CD8-positive, alpha-beta memory T cell (primary cell): ENCODE measurements around the gene PIGV. TPM values are rescaled to one million over a fixed set of nuclear protein-coding genes. Genes with fewer than 3 reads are reported as not detected.

Experiments
- CTCF ChIA-PET: fragments of 350-600 bp; sonication (Branson Sonifier 250); formaldehyde crosslinking; loops from one replicate; lab custom pipeline; 2021; ENCODE audit warnings: antibody characterized with exemption; lab: Charles Lee
- POLR2A ChIA-PET: fragments of 350-600 bp; sonication (Branson Sonifier 250); formaldehyde crosslinking; loops from one replicate; lab custom pipeline; 2021; ENCODE audit warnings: antibody characterized with exemption; lab: Charles Lee
- DNase-seq, 5 donors: peaks; one replicate each; pipeline versions ENCODE4 v3.0.0 to v3.0.0-alpha.2; 2020 to 2022; ENCODE audit warnings: mixed read lengths in 1 of 5
- H3K27ac ChIP-seq: one replicate; pipeline ENCODE4 v1.7.0; 2013; ENCODE audit warnings: low read depth, mild to moderate bottlenecking, low read length, moderate library complexity
- H3K27me3 ChIP-seq: 2 replicates; pipeline ENCODE4 v1.7.0; 2013; ENCODE audit warnings: low read length, mild to moderate bottlenecking; ENCODE audit not compliant: insufficient read depth, poor library complexity, severe bottlenecking
- H3K36me3 ChIP-seq: 2 replicates; pipeline ENCODE4 v1.7.0; 2013; ENCODE audit warnings: mild to moderate bottlenecking, low read length, moderate library complexity; ENCODE audit not compliant: insufficient read depth
- H3K4me1 ChIP-seq: 2 replicates; pipeline ENCODE4 v1.7.0; 2013; ENCODE audit warnings: mild to moderate bottlenecking, low read length, moderate library complexity; ENCODE audit not compliant: insufficient read depth
- H3K4me3 ChIP-seq: 2 replicates; pipeline ENCODE4 v1.7.0; 2013; ENCODE audit warnings: mild to moderate bottlenecking, low read length
- H3K9me3 ChIP-seq: 2 replicates; pipeline ENCODE4 v1.7.0; 2013; ENCODE audit warnings: mild to moderate bottlenecking, low read length
- H3K27ac Mint-ChIP-seq, 8 donors: one replicate each; pipeline ENCODE4 v1.8.0; 2020 to 2021; ENCODE audit warnings: mixed read lengths in 8 of 8, mild to moderate bottlenecking in 6 of 8, inconsistent platforms in 3 of 8, moderate library complexity in 3 of 8
- H3K27me3 Mint-ChIP-seq, 2 donors: one replicate each; pipeline ENCODE4 v1.8.0; 2020 to 2021; ENCODE audit warnings: mixed read lengths in 2 of 2, mild to moderate bottlenecking in 1 of 2, moderate library complexity in 1 of 2
- H3K36me3 Mint-ChIP-seq, 3 donors: one replicate each; pipeline ENCODE4 v1.8.0; 2020 to 2021; ENCODE audit warnings: mixed read lengths in 3 of 3, inconsistent platforms in 1 of 3, mild to moderate bottlenecking in 1 of 3
- H3K4me1 Mint-ChIP-seq, 3 donors: one replicate each; pipeline ENCODE4 v1.8.0; 2020 to 2021; ENCODE audit warnings: mixed read lengths in 3 of 3, inconsistent platforms in 1 of 3, mild to moderate bottlenecking in 1 of 3
- H3K4me3 Mint-ChIP-seq, 7 donors: one replicate each; pipeline ENCODE4 v1.8.0; 2020 to 2021; ENCODE audit warnings: mixed read lengths in 7 of 7, mild to moderate bottlenecking in 6 of 7, moderate library complexity in 4 of 7, inconsistent platforms in 2 of 7
- H3K9me3 Mint-ChIP-seq, 5 donors: one replicate each; pipeline ENCODE4 v1.8.0; 2020 to 2022; ENCODE audit warnings: mixed read lengths in 5 of 5, mild to moderate bottlenecking in 3 of 5, moderate library complexity in 2 of 5, inconsistent platforms in 1 of 5
- polyA plus RNA-seq: library from polyadenylated mRNA; unstranded; fragments of 300-500 nt; fragmentation: Illumina TruSeq; gene quantifications from one replicate; pipeline ENCODE4 v1.2.3, GENCODE V29; 2021
- total RNA-seq, 2 experiments: library from RNA; stranded (reverse); gene quantifications; one replicate each; pipeline ENCODE4 v1.2.3, GENCODE V29; 2021

PIGV gene
- total and polyA plus RNA-seq, 3 experiments from 2014 or later: 19.1 to 24.9 (median 23.6) TPM

- H3K4me1 Mint-ChIP-seq: peaks cover 55 to 76% (median 69%) of the 10 kb centered on the region in 3 donors
- H3K36me3 Mint-ChIP-seq: peaks cover 0 to 38% (median 3%) of the 10 kb centered on the region in 3 donors
- Histone ChIP-seq H3K4me3 (peak overlapping the region; percentile 74), H3K27ac (peak overlapping the region; percentile 64), H3K9me3 (no peaks in the 10 kb centered on the region), H3K27me3 (no peaks in the 10 kb centered on the region), H3K4me1 (peaks cover 54% of the 10 kb centered on the region), H3K36me3 (no peaks in the 10 kb centered on the region)
- DNase-seq: no peak
- ChIA-PET POLR2A (no interaction called here), CTCF (no interaction called here)
- H3K4me3 Mint-ChIP-seq: peak overlapping the region; percentile 90 to 97 (median 92)
- H3K27me3 Mint-ChIP-seq: no peaks in the 10 kb centered on the region
- peak overlapping the region; percentile 93 to 100 (median 100) for H3K27ac Mint-ChIP-seq
- H3K9me3 Mint-ChIP-seq: no peaks in the 10 kb centered on the region
Observed at GRCh38 chr1:26827106-26827604, 39.4 kb downstream of the PIGV start.

- Histone ChIP-seq H3K4me1 (peaks cover 59% of the 10 kb centered on the region), H3K4me3 (peak overlapping the region; percentile 74), H3K27me3 (no peaks in the 10 kb centered on the region), H3K27ac (peak overlapping the region; percentile 64), H3K36me3 (no peaks in the 10 kb centered on the region), H3K9me3 (no peaks in the 10 kb centered on the region)
- peaks cover 0 to 43% (median 5%) of the 10 kb centered on the region in 3 donors for H3K36me3 Mint-ChIP-seq
- ChIA-PET CTCF (interaction anchor here (1.8 kb wide), 1 partner anchor 18 kb away, joined by 7 read pairs; no protein-coding TSS in a partner anchor), POLR2A (no interaction called here)
- no peaks in the 10 kb centered on the region for H3K9me3 Mint-ChIP-seq
- peak overlapping the region; percentile 93 to 100 (median 100) for H3K27ac Mint-ChIP-seq
- no peak for DNase-seq
- no peaks in the 10 kb centered on the region for H3K27me3 Mint-ChIP-seq
- peak overlapping the region; percentile 90 to 97 (median 92) for H3K4me3 Mint-ChIP-seq
- H3K4me1 Mint-ChIP-seq: peaks cover 60 to 79% (median 73%) of the 10 kb centered on the region in 3 donors
Observed at GRCh38 chr1:26827663-26828062, 39.9 kb downstream of the PIGV start.

- Histone ChIP-seq H3K27me3 (no peaks in the 10 kb centered on the region), H3K36me3 (no peaks in the 10 kb centered on the region), H3K27ac (peak overlapping the region; percentile 49), H3K4me1 (peaks cover 67% of the 10 kb centered on the region), H3K9me3 (no peaks in the 10 kb centered on the region), H3K4me3 (peak overlapping the region; percentile 39)
- CTCF ChIA-PET: interaction anchor here (1.0 to 6.5 kb wide), 4 partner anchors 7 to 100 kb away, joined by 3 to 79 read pairs (median 5); no protein-coding TSS in a partner anchor
- H3K4me3 Mint-ChIP-seq: peak overlapping the region; percentile 90 to 97 (median 92)
- peaks cover 0 to under 1% of the 10 kb centered on the region in 2 donors for H3K27me3 Mint-ChIP-seq
- no peaks in the 10 kb centered on the region for H3K9me3 Mint-ChIP-seq
- H3K4me1 Mint-ChIP-seq: peaks cover 68 to 81% (median 76%) of the 10 kb centered on the region in 3 donors
- POLR2A ChIA-PET: interaction anchor here (0.6 kb wide), 2 partner anchors 26 to 81 kb away, joined by 3 to 8 read pairs; no protein-coding TSS in a partner anchor
- H3K36me3 Mint-ChIP-seq: peaks cover 0 to 52% (median 5%) of the 10 kb centered on the region in 3 donors
- peak overlapping the region; percentile 93 to 100 (median 100) for H3K27ac Mint-ChIP-seq
- DNase-seq: peak in 2 of 5 donors; percentile 18 to 21
Observed at GRCh38 chr1:26828411-26828991, 40.8 kb downstream of the PIGV start.

GRCh38 chr1:26829184-26829911 lies 41.6 kb downstream of the PIGV start:
- peaks cover 74% of the 10 kb centered on the region for H3K4me1 ChIP-seq
- Mint-ChIP-seq H3K27ac (peak overlapping the region; percentile 64 to 100 (median 100)), H3K9me3 (no peaks in the 10 kb centered on the region), H3K36me3 (peaks cover 0 to 59% (median 5%) of the 10 kb centered on the region in 3 donors), H3K4me3 (peak overlapping the region; percentile 90 to 97 (median 92)), H3K4me1 (peaks cover 77 to 90% (median 85%) of the 10 kb centered on the region in 3 donors), H3K27me3 (peaks cover 0 to 2% of the 10 kb centered on the region in 2 donors)
- H3K36me3 ChIP-seq: no peaks in the 10 kb centered on the region
- peak overlapping the region; percentile 49 for H3K27ac ChIP-seq
- no peak overlapping the region for H3K4me3 ChIP-seq
- POLR2A ChIA-PET: interaction anchor here (0.5 kb wide), 1 partner anchor 14 kb away, joined by 3 read pairs; no protein-coding TSS in a partner anchor
- CTCF ChIA-PET: interaction anchor here (0.6 to 6.5 kb wide), 6 partner anchors 8 to 101 kb away, joined by 3 to 79 read pairs (median 5); no protein-coding TSS in a partner anchor
- no peaks in the 10 kb centered on the region for H3K9me3 ChIP-seq
- no peaks in the 10 kb centered on the region for H3K27me3 ChIP-seq
- no peak for DNase-seq

- Mint-ChIP-seq H3K9me3 (no peaks in the 10 kb centered on the region), H3K27ac (peak overlapping the region; percentile 98 to 100 (median 100)), H3K4me1 (peaks cover 79 to 82% (median 81%) of the 10 kb centered on the region in 3 donors), H3K36me3 (peaks cover 0 to 74% (median 6%) of the 10 kb centered on the region in 3 donors), H3K27me3 (peaks cover 0 to 2% of the 10 kb centered on the region in 2 donors), H3K4me3 (peak overlapping the region in 3 of 7 donors; percentile 3 to 62 (median 24))
- POLR2A ChIA-PET: no interaction called here
- Histone ChIP-seq H3K36me3 (peaks cover 6% of the 10 kb centered on the region), H3K4me3 (no peak overlapping the region), H3K4me1 (peaks cover 68% of the 10 kb centered on the region), H3K27me3 (no peaks in the 10 kb centered on the region), H3K27ac (no peak overlapping the region), H3K9me3 (no peaks in the 10 kb centered on the region)
- CTCF ChIA-PET: interaction anchor here (0.7 to 6.5 kb wide), 6 partner anchors 10 to 70 kb away, joined by 3 to 79 read pairs (median 5); partner anchors contain the start of gene GPATCH3
- no peak for DNase-seq
Observed at GRCh38 chr1:26831059-26831458, 43.3 kb downstream of the PIGV start.

- Mint-ChIP-seq H3K4me3 (peak overlapping the region in 4 of 7 donors; percentile 10 to 62 (median 40)), H3K9me3 (no peaks in the 10 kb centered on the region)
- POLR2A ChIA-PET: interaction anchor here (2.3 kb wide), 1 partner anchor 21 kb away, joined by 12 read pairs; no protein-coding TSS in a partner anchor
Observed at GRCh38 chr1:26831546-26832248, 43.9 kb downstream of the PIGV start.

More at GRCh38 chr1:26831546-26832248, 43.9 kb downstream of the PIGV start:
- H3K36me3 Mint-ChIP-seq: peaks cover 0 to 75% (median 9%) of the 10 kb centered on the region in 3 donors
- H3K27me3 ChIP-seq: no peaks in the 10 kb centered on the region
- no peak overlapping the region for H3K27ac ChIP-seq
- DNase-seq: no peak
- peak overlapping the region; percentile 98 to 100 (median 100) for H3K27ac Mint-ChIP-seq
- peaks cover 9% of the 10 kb centered on the region for H3K36me3 ChIP-seq
- H3K9me3 ChIP-seq: no peaks in the 10 kb centered on the region
- H3K4me1 ChIP-seq: peaks cover 66% of the 10 kb centered on the region
- CTCF ChIA-PET: interaction anchor here (2.2 to 6.5 kb wide), 4 partner anchors 10 to 42 kb away, joined by 7 to 79 read pairs (median 45); no protein-coding TSS in a partner anchor
- peaks cover 77 to 82% (median 80%) of the 10 kb centered on the region in 3 donors for H3K4me1 Mint-ChIP-seq
- H3K27me3 Mint-ChIP-seq: peaks cover 0 to 2% of the 10 kb centered on the region in 2 donors
- H3K4me3 ChIP-seq: no peak overlapping the region
